Keratinocyte (primary cell): ENCODE results near the gene GMEB2.

ENCODE experiments used
- CTCF ChIP-seq, 3 experiments: IDR thresholded peaks in 1 of 3; conservative IDR thresholded peaks in 1 of 3; optimal IDR thresholded peaks in 1 of 3; 2 replicates in 2 of 3; 3 replicates in 1 of 3; pipeline versions ENCODE3 to v1.5.1; 2011; ENCODE audit warnings: low read length in 3 of 3, mild to moderate bottlenecking in 3 of 3, moderate library complexity in 2 of 3, control low read depth in 1 of 3, inconsistent platforms in 1 of 3; ENCODE audit not compliant: insufficient read depth in 2 of 3; ENCODE audit errors: extremely low read depth in 1 of 3
- EZH2 ChIP-seq: IDR thresholded peaks from one replicate; pipeline ENCODE4 v1.6.1; 2012; ENCODE audit warnings: inconsistent platforms, mild to moderate bottlenecking, low read length, moderate library complexity

DNA sequence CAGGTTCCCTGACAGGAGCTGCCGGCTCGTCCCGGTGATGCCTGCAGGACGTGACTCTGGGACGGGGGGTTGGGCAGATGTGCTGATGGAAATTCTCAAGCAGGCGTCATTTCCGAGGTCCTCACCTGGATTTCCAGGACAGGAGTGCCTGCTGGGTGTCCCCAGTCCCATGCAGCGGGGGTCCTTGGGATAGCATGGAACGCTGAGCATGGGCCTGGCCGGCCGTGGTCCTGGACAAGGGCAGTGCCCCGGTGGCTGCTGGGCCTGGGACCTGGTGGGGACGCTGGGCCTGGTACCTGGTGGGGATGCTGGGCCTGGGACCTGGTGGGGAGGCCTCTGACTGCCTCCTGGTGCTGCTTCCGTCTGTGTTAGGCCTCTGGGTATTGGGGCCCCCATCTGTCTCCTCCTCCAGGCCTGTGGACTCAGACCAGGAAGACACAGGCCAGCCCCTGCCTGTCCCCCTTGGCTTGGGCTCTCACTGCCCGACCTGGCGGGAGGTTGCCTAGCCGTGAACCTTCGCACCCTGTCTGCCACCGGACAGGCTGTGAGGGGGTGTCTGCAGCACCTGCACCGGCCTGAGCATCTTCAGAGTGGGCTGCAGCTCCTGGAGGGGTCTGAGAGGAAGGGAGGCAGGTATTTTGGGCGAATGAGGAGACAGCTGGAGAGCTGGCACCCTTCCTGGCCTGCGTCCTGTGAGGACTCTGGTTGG, 37.4 kb upstream of the GMEB2 start:
- TF ChIP-seq EZH2 = no peak
- no peak for TF ChIP-seq CTCF (optimal IDR thresholded peaks at IDR 0.05 in 1 of 3, IDR thresholded peaks at IDR 0.05 in 1 of 3, conservative IDR thresholded peaks at IDR 0.05 in 1 of 3; ENCODE audit: extremely low read depth in 1 of 3, insufficient read depth in 2 of 3, low read length in 3 of 3)
